Prostate gland (tissue), 2 donors: ENCODE measurements around the gene ASPDH.

Experiments used
- CTCF ChIP-seq, 4 experiments: fragments of 200-600 bp in 2 of 4; fragments of 450-650 bp in 2 of 4; sonication (generic) in 2 of 4; IDR thresholded peaks; 1 replicate in 3 of 4; 2 replicates in 1 of 4; pipeline ENCODE4 v1.5.1; 2016 to 2019; ENCODE audit warnings: antibody characterized with exemption in 4 of 4, mild to moderate bottlenecking in 2 of 4, moderate library complexity in 2 of 4
- POLR2A ChIP-seq: fragments of 450-650 bp; IDR thresholded peaks from one replicate; pipeline ENCODE4 v1.6.1; 2016; ENCODE audit warnings: antibody characterized with exemption, mild to moderate bottlenecking
- POLR2AphosphoS5 ChIP-seq: sonication (generic); formaldehyde crosslinking; IDR thresholded peaks from one replicate; pipeline ENCODE4 v1.6.1; 2017; ENCODE audit warnings: antibody characterized with exemption

DNA sequence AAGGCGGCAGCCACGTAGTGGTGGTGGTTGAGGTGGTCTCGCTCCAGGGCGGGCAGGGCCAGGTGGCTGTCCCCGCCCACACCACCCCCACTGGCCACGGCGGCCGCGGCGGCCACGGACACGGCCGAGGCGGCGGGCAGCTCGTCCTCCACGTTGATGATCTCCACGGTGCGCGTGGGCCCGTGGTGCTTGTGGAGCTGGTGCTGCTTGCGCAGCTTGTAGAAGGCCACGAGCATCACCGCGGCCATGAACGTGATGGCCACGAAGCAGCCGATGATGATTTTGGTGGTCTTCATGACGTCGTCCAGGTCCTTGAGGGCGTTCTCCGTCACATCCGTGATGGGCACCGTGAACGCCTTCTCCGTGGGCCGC is 4.0 kb upstream of the ASPDH start:
- TF ChIP-seq CTCF (IDR thresholded peaks at IDR 0.05), result no peak
- TF ChIP-seq POLR2A, result no peak
- no peak for TF ChIP-seq POLR2AphosphoS5
